Upper lobe of right lung (tissue), 1 donor: ENCODE results near the gene LOC101059915.
A peak's percentile ranks its signal among the peaks of the same experiment; 100 is the strongest.
"Not testable (repeated sequence)": the region's sequence is repeated elsewhere in the genome, so short reads cannot be mapped to it uniquely, and the experiment has no call there.

Experiments used
- ATAC-seq: fragments of 200-7000 bp; cut with Tn5 transposase; one replicate; pipeline ENCODE4 v1.9.1; 2020; ENCODE audit warnings: mild to moderate bottlenecking, moderate library complexity
- DNase-seq: peaks from one replicate; pipeline ENCODE4 v3.0.0-alpha.2; 2020
- H3K27ac ChIP-seq: fragments of 200-600 bp; one replicate; pipeline ENCODE4 v1.8.0; 2022
- H3K27me3 ChIP-seq: fragments of 200-600 bp; one replicate; pipeline ENCODE4 v1.8.0; 2022; ENCODE audit warnings: mild to moderate bottlenecking
- H3K36me3 ChIP-seq: fragments of 200-600 bp; one replicate; pipeline ENCODE4 v1.8.0; 2022
- H3K4me1 ChIP-seq: fragments of 200-600 bp; one replicate; pipeline ENCODE4 v1.8.0; 2022
- H3K4me3 ChIP-seq: fragments of 200-600 bp; one replicate; pipeline ENCODE4 v1.8.0; 2022; ENCODE audit warnings: mild to moderate bottlenecking
- H3K9me3 ChIP-seq: fragments of 200-600 bp; one replicate; pipeline ENCODE4 v1.8.0; 2022
- intact Hi-C: fragments of 100-400 bp; cut with DNase I; formaldehyde crosslinking; loops from one replicate; pipeline ENCODE4 v1.11.0; 2022
- TF ChIP-seq, protein P1 (sequence below): fragments of 200-600 bp; IDR thresholded peaks from one replicate; pipeline ENCODE4 v1.8.0; 2022; ENCODE audit warnings: antibody characterized with exemption
- donor health status: DM: no; HTN: yes; CAD: no; lungs with severe emphysema.

Gene LOC101059915

DNA sequence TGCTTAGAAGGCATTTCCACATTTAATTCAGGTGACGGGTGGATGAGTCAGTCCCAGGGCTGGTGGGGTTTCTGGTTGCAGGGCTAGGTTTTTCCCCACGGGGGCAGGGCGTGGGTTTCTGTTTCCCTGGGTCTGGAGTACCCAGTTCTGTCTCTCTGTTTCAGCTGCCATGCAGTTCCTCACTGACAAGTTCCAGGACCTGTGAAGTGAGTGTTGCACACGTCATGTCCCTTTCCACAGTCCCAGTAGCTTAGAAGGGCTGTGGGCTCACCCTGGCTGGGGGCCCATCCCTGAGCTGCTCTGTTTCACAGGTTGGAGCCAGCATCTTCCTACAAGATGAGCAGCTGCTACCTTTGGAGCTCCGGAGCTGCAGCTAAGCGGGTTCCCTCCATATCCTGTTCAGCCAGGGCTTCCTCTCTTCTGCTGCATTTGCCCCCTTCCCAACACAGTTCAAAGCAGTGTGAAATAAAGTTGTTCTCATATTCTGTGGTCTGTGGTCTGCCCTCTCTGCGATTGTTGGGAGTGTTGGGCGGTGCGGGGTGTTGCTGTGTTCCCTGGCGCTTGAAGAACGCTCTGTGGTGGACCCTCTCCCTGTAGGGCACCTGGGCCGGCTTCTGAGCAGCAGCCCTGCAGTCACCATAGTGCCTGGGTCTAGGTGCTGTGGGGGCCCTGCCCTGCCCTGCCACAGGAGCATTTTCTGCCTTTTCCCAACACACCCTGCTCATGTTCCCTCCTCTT, 3.9 kb downstream of the LOC101059915 start:
- Histone ChIP-seq H3K36me3 (no peaks in the 10 kb centered on the region), H3K4me1 (no peaks in the 10 kb centered on the region), H3K27me3 (no peaks in the 10 kb centered on the region), H3K27ac (no peak overlapping the region), H3K9me3 (no peaks in the 10 kb centered on the region), H3K4me3 (no peak overlapping the region)
- intact Hi-C loops: no loop called here
- ATAC-seq: no peak
- DNase-seq: peak; percentile 25
- TF ChIP-seq, protein P1, sequence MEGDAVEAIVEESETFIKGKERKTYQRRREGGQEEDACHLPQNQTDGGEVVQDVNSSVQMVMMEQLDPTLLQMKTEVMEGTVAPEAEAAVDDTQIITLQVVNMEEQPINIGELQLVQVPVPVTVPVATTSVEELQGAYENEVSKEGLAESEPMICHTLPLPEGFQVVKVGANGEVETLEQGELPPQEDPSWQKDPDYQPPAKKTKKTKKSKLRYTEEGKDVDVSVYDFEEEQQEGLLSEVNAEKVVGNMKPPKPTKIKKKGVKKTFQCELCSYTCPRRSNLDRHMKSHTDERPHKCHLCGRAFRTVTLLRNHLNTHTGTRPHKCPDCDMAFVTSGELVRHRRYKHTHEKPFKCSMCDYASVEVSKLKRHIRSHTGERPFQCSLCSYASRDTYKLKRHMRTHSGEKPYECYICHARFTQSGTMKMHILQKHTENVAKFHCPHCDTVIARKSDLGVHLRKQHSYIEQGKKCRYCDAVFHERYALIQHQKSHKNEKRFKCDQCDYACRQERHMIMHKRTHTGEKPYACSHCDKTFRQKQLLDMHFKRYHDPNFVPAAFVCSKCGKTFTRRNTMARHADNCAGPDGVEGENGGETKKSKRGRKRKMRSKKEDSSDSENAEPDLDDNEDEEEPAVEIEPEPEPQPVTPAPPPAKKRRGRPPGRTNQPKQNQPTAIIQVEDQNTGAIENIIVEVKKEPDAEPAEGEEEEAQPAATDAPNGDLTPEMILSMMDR: no peak

DNA sequence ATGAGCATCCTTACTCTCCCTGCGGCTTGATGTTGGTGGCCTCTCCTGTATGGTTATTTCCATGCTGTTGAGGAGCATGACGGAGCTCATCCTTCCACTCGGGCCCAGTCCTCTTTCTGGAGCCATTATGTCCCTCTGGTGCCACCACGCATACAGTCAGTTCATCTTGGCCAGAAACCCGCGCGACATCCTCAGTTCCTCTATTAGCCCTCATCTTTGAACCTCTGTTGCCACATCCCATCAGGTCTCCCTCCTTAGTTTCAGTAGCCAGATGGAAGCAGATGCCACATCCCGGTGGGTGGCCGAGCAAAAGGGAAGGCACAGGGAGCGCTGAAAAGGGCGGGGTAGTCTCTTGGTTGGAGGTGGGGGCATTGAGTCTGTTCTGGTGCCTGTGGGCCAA, 4.6 kb downstream of the LOC101059915 start:
- no peak overlapping the region for H3K4me3 ChIP-seq
- no peaks in the 10 kb centered on the region for H3K27me3 ChIP-seq
- intact Hi-C loops: no loop called here
- no peaks in the 10 kb centered on the region for H3K36me3 ChIP-seq
- H3K9me3 ChIP-seq: no peaks in the 10 kb centered on the region
- no peak overlapping the region for H3K27ac ChIP-seq
- H3K4me1 ChIP-seq: no peaks in the 10 kb centered on the region
- TF ChIP-seq, protein P1: no peak
- DNase-seq: no peak
- no peak for ATAC-seq

DNA sequence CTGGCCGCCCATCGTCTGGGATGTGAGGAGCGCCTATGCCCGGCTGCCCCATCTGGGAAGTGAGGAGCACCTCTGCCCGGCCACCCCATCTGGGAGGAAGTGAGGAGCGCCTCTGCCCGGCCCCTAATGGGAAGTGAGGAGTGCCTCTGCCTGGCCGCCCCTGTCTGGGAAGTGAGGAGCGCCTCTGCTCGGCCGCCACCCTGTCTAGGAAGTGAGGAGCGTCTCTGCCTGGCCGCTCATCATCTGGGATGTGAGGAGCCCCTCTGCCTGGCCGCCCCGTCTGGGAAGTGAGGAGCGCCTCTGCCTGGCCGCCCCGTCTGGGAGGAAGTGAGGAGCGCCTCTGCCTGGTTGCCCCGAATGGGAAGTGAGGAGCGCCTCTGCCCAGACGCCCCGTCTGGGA, 8.3 kb downstream of the LOC101059915 start:
- H3K4me1 ChIP-seq, H3K36me3 ChIP-seq, H3K27me3 ChIP-seq, H3K27ac ChIP-seq, H3K9me3 ChIP-seq, intact Hi-C loops, H3K4me3 ChIP-seq, ATAC-seq: not testable (repeated sequence)
- DNase-seq: peak; percentile 12

DNA sequence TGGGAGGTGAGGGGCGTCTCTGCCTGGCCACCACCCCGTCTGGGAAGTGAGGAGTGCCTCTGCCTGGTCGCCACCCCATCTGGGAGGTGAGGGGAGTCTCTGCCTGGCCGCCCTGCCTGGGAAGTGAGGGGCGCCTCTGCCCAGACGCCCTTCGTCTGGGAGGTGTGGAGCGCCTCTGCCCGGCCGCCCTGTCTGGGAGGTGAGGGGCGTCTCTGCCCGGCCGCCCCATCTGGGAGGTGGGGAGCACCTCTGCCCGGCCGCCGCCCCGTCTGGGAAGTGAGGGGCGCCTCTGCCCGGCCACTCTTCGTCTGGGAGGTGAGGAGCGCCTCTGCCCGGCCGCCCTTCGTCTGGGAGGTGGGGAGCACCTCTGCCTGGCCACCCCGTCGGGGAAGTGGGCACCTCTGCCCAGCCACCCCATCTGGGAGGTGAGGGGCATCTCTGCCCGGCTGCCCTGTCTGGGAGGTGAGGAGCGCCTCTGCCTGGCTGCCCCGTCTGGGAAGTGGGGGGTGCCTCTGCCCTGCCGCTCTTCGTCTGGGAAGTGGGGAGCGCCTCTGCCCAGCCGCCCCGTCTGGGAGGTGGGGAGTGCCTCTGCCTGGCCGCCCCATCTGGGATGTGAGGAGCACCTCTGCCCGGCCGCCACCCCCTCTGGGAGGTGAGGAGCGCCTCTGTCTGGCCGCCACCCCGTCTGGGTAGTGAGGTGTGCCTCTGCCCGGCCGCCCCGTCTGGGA, 8.9 kb downstream of the LOC101059915 start:
- H3K27ac ChIP-seq, H3K36me3 ChIP-seq: not testable (repeated sequence)
- peak; percentile 16 for DNase-seq

DNA sequence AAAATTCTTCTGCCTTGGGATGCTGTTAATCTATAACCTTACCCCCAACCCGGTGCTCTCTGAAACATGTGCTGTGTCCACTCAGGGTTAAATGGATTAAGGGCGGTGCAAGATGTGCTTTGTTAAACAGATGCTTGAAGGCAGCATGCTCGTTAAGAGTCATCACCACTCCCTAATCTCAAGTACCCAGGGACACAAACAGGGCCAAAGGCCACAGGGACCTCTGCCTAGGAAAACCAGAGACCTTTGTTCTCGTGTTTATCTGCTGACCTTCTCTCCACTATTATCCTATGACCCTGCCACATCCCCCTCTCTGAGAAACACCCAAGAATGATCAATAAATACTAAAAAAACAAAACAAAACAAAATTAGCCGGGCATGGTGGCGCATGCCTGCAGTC, 9.8 kb downstream of the LOC101059915 start:
- H3K36me3 ChIP-seq, DNase-seq, ATAC-seq, H3K9me3 ChIP-seq, H3K4me1 ChIP-seq, H3K27ac ChIP-seq, H3K27me3 ChIP-seq, H3K4me3 ChIP-seq, intact Hi-C loops: not testable (repeated sequence)

More for the DNA sequence above, 8.9 kb downstream of the LOC101059915 start:
- H3K4me1 ChIP-seq, H3K9me3 ChIP-seq, H3K4me3 ChIP-seq, H3K27me3 ChIP-seq, intact Hi-C loops, ATAC-seq: not testable (repeated sequence)

DNA sequence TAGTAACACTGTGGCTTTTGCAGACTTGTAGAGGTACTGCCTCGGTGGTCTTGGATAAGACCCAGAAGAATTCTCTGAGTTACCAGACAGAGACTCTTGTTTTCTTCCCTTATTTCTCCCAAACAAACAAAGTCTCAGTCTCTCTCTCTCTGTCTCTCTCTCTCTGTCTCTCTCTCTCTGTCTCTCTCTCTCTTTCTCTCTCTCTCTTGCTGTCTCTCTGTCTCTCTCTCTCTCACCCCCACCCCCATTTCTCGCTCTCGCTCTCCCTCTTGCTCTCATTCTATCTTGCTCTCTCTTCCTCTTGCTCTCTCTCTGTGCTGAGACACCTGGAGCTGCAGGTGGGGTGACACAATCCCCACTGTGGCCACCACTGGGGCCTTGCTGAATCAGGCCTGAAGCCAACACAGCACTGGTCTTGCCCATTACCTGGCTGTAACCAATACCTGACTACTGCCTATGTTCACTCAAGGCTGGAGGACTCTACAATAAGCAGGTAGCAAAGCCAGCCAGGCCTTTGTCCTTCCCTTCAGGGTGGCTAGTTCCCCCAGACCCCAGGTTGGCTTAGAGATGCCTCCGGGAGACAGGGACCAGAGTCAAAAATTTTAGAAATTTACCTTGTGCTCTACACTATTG, 12.3 kb downstream of the LOC101059915 start:
- no peak for DNase-seq

DNA sequence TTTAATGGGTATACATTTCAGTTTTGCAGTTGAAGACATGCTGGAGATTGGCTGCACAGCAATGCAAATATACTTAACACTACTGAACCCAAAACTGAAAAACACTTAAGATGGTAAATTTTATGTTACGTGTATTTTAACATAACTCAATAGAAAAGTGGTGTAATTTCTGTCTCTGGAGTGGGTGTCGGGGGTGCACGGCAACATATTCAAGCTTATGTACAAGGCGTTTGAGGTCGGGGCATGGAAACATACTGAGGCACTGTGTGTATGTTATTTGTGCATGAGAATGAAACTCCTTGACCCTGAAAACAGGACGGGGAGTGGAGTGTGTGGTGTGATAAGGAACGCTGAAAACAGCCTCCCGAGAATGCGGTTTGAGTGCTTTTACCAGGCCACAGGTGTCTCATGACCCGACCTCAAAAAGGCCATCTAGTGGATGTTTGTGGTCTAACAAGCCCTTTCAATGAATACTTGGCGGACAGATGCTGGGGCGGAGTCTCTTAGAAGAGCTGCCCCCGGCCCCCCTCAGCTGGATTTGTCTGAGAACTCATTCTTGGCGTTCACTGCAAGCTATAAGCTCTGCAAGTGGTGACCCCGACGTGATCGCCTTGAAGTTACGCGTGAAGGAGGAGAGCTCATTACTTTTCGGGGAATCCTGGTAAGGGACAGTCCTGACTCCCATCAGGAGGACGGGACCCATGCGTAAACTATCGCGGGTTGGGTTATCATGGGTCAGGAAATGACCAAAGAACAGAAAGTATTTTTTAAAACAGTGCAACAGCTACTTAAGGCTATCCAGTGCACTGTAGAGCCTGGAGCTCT, 29.5 kb downstream of the LOC101059915 start:
- H3K27ac ChIP-seq, H3K9me3 ChIP-seq, H3K4me1 ChIP-seq, DNase-seq, H3K4me3 ChIP-seq, H3K36me3 ChIP-seq, H3K27me3 ChIP-seq, intact Hi-C loops: not testable (repeated sequence)
- peak; percentile 86 for ATAC-seq

More for the DNA sequence above, 12.3 kb downstream of the LOC101059915 start:
- TF ChIP-seq, protein P1: no peak
- Histone ChIP-seq H3K36me3 (no peaks in the 10 kb centered on the region), H3K27me3 (no peaks in the 10 kb centered on the region), H3K27ac (no peak overlapping the region), H3K4me1 (no peaks in the 10 kb centered on the region), H3K4me3 (no peak overlapping the region), H3K9me3 (no peaks in the 10 kb centered on the region)
- intact Hi-C loops: no loop called here
- ATAC-seq: no peak

DNA sequence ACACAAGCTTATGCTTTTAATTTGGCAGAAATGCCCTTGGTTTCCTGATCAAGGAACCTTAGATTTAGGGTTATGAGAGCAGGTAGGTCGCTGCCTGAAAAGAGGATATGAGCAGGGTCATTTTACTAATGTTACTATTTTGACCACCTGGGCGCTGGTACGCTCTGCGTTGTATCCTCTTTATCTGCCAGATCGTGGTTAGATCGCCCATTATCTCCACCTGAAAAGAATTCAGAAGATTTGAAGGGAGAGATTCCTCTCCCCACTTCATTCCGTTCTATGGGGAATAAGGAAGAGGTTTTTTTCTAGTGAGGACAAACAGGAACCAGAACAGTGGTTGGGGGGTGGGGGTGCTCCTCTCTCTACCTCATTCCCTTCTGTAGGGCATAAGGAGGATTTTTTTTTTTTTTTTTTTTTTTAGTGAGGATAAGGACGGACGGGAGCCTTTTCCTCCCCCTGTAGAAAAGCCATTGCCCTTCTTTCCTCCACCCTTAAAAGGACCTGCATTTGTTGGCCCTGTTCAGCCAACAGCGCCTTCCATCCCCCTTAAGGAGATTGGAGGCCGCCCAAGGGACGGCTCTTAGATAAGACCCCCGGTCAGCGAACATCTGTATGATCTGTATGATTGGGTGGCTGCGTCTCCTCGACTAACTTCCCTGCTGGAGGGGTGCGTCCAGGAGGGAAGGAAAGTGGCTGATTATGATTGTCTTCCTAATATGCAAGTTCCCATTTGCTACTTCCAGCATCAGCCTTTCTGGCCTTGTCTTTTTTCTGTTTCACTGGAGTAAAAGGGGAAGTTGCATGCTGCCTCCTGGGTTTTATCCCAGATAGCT, 30.3 kb downstream of the LOC101059915 start:
- H3K27ac ChIP-seq, H3K36me3 ChIP-seq, H3K9me3 ChIP-seq, intact Hi-C loops, H3K4me1 ChIP-seq, DNase-seq, H3K4me3 ChIP-seq, H3K27me3 ChIP-seq: not testable (repeated sequence)
- ATAC-seq: peak; percentile 46

DNA sequence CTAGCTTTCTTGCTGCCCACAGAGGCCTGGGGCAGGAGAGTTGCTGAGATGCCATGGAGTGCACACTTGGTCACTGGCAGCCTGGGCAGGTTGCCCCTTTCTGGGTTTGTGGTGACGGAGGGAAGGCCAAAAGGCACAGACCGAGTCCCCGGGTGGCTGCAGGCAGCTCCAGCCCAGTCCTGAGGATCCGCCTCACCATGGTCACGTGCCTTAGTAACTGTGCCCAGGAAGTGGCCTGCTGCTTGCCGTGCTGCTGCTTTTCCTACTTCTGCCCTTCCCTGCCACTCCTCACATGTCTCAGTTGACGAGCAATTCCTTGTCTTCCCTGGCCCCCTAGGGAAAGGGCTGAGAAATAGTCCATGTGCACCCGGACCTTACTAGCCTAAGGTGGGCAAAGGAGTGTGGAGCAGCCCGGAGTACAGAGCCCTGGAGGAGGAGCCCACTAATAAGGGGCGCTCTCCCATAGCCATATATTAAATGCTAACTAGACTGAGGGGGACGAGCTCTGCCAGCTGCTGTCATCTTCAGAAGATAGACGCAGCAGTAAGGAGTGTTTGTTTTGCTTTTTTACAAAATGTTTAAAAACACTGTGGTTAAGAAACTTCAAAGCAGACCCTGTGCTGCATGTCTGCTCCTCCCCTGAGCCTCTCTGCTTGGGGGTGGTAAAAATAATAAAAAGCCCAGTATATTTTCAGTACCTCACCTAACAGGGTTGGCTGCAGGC, 31.1 kb downstream of the LOC101059915 start:
- intact Hi-C loops, H3K4me3 ChIP-seq, H3K27ac ChIP-seq, H3K4me1 ChIP-seq, H3K9me3 ChIP-seq, DNase-seq, H3K36me3 ChIP-seq, H3K27me3 ChIP-seq: not testable (repeated sequence)
- ATAC-seq: peak; percentile 63
